PFSK-1 (cell line): ENCODE data around the gene DDX54.

Source experiments
- FOXP2 ChIP-seq: optimal IDR thresholded peaks from 2 replicates; pipeline ENCODE3; 2011; ENCODE audit warnings: borderline replicate concordance, control low read depth, inconsistent platforms; ENCODE audit not compliant: insufficient read depth; ENCODE audit errors: extremely low read length, extremely low read depth
- POLR2AphosphoS5 ChIP-seq: IDR thresholded peaks from 2 replicates; pipeline ENCODE4 v1.6.1; 2012; ENCODE audit warnings: low read depth, mild to moderate bottlenecking, control low read depth, low read length, moderate library complexity
- REST ChIP-seq, 2 experiments: IDR thresholded peaks; 2 replicates each; pipeline versions ENCODE4 v1.6.1 to v1.8.0; 2011 to 2012; ENCODE audit warnings: low read depth in 2 of 2, low read length in 2 of 2, control low read depth in 1 of 2, inconsistent platforms in 1 of 2, mild to moderate bottlenecking in 1 of 2, moderate library complexity in 1 of 2; ENCODE audit not compliant: insufficient read depth in 1 of 2
- SIN3A ChIP-seq: IDR thresholded peaks from 2 replicates; pipeline ENCODE4 v1.6.1; 2012; ENCODE audit warnings: mild to moderate bottlenecking, low read length, moderate library complexity, borderline replicate concordance; ENCODE audit not compliant: insufficient read depth
- TAF1 ChIP-seq: IDR thresholded peaks from 2 replicates; pipeline ENCODE4 v1.6.1; 2012; ENCODE audit warnings: low read length, control low read depth, borderline replicate concordance; ENCODE audit not compliant: insufficient read depth

The DDX54 gene

GRCh38 chr12:113167868-113168267 is 17.4 kb downstream of the DDX54 start:
- TF ChIP-seq REST (IDR thresholded peaks at IDR 0.05; ENCODE audit: insufficient read depth in 1 of 2, low read depth in 2 of 2, low read length in 2 of 2) (no peak), POLR2AphosphoS5 (no peak), FOXP2 (no peak), TAF1 (no peak), SIN3A (no peak)

GRCh38 chr12:113165521-113166450 is 19.5 kb downstream of the DDX54 start:
- TF ChIP-seq FOXP2: no peak

GRCh38 chr12:113164014-113164413 is 21.3 kb downstream of the DDX54 start:
- TF ChIP-seq SIN3A (no peak), REST (IDR thresholded peaks at IDR 0.05; ENCODE audit: insufficient read depth in 1 of 2, low read depth in 2 of 2, low read length in 2 of 2) (no peak), FOXP2 (no peak), TAF1 (no peak), POLR2AphosphoS5 (no peak)

- TF ChIP-seq SIN3A (no peak), REST (IDR thresholded peaks at IDR 0.05; ENCODE audit: insufficient read depth in 1 of 2, low read depth in 2 of 2, low read length in 2 of 2) (no peak), FOXP2 (no peak), POLR2AphosphoS5 (no peak), TAF1 (no peak)
Observed at GRCh38 chr12:113163030-113163360, 22.3 kb downstream of the DDX54 start.

GRCh38 chr12:113162102-113163029 is 22.9 kb downstream of the DDX54 start:
- no peak for TF ChIP-seq TAF1
- no peak for TF ChIP-seq REST (IDR thresholded peaks at IDR 0.05; ENCODE audit: insufficient read depth in 1 of 2, low read depth in 2 of 2, low read length in 2 of 2)
- TF ChIP-seq SIN3A: no peak
- no peak for TF ChIP-seq FOXP2
- TF ChIP-seq POLR2AphosphoS5: no peak
